ENCODE measurements around the gene FKBP5.

DNA sequence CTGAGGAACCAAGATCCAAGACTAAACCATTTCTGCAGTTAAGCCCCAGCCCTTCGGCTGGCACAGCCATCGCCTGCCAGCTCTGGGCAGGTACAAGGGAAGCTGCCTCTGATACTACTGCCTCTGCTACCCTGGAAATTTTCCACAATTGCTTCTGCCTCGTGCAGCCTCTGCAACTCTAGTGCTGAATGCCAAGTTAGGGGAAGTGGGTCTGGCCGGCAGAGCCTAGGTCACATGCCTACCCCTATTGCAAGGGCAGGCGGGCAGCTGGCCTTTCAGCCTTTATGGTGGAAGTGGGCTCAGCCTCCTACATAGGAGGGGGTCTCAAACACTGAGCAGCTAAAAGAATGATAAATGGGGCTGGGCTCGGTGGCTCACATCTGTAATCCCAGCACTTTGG is 131.5 kb downstream of the FKBP5 start:
- TF ChIP-seq CTCF (IDR thresholded peaks at IDR 0.05; ENCODE audit: low read length) (no peak), EZH2 (IDR thresholded peaks at IDR 0.05; ENCODE audit: borderline replicate concordance, low read length) (no peak)

Measured in OCI-LY1 (cell line).